HG02642 (cell line): ENCODE data around the gene VWA8.
"Not testable (repeated sequence)": the region's sequence is repeated elsewhere in the genome, so short reads cannot be mapped to it uniquely, and the experiment has no call there.

Source experiments
- ATAC-seq: cut with Tn5 transposase; IDR thresholded peaks from one replicate; pipeline ENCODE4 v1.9.1; 2021; ENCODE audit warnings: mild to moderate bottlenecking; ENCODE audit not compliant: unreplicated experiment, poor library complexity

The VWA8 gene

GRCh38 chr13:41864658-41865057 is 96.3 kb downstream of the VWA8 start:
- ATAC-seq, result no peak

DNA sequence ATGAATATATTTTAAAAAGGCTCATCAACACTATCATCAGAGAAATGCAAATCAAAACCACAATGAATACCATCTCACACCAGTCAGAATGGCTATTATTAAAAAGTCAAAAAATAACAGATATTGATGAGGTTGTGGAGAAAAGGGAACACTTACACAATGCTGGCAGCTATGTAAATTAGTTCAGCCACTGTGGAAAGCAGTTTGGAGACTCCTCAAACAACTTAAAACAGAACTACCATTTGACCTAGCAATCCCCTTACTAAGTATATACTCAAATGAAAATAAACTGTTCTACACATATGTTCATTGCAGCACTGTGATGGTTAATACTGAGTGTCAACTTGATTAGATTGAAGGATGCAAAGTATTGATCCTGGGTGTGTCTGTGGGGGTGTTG is 98.2 kb downstream of the VWA8 start:
- ATAC-seq, result not testable (repeated sequence)

- no peak for ATAC-seq
These were observed 101.3 kb downstream of the VWA8 start for GRCh38 chr13:41859565-41859964.

DNA sequence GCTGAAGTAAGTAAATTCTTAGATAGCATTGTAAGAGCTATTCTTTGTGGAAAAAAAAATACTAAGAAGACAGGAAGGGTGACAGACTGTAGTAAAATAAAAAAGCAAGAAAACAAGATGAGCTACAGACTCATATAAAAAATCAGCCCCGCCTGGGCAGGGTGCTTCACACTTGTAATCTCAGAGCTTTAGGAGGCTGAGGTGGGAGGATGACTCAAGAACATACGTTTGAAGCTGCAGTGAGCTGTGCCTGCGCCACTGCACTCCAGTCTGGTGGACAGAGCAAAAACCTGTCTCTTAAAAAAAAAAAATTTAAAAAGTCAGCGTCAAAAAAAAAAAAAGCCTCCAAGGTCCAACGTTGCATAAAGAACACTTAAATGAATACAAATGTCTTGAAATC is 102.1 kb downstream of the VWA8 start:
- ATAC-seq, result no peak

- ATAC-seq, result no peak
These were observed 106.2 kb downstream of the VWA8 start for GRCh38 chr13:41854758-41855157.

DNA sequence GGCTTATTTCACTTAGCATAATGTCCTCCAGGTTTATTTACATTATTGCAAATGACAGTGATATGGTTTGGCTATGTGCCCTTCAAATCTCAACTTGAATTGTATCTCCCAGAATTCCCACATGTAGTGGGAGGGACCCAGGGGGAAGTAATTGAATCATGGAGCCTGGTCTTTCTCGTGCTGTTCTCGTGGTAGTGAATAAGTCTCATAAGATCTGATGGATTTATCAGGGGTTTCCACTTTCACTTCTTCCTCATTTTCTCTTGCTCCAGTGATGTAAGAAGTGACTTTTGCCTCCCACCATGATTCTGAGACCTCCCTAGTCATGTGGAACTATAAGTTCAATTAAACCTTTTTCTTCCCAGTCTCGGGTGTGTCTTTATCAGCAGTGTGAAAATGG is 109.6 kb downstream of the VWA8 start:
- no peak for ATAC-seq

DNA sequence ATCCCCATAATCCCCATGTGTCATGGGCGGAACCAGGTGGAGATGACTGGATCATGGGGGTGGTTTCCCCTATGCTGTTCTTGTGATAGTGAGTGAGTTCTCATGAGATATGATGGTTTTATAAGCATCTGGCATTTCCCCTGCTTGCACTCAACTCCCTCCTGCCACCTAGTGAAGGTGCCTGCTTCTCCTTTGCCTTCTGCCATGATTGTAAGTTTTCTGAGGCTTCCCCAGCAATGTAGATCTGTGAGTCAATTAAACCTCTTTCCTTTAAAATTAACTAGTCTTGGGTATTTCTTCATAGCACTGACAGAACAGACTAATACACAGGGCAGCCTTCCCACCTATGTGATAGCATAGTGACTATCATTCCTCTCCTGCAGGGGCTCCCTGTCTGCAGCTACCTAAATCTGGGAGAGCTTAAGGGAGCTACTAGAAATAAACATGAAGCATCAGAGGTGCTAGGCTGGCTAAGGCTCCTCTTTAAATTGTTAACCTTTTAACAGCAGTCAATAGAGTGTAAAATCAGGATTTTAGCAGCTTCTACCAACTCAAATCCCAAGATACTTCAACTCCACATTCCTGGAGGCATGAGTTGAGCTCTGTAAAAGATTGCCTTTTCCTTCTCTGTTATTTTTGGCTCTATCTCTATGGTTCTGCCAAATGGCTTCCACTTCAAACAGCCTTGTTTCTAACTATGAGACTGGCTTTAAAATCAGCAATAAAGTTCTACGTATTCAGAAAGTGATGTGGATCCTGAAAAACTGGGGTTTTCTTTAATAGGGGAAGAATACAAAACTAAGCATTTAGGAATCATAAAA is 112.3 kb downstream of the VWA8 start:
- ATAC-seq, result no peak

- no peak for ATAC-seq
These were observed 113.7 kb downstream of the VWA8 start for GRCh38 chr13:41847216-41847615.

GRCh38 chr13:41842036-41842620 is 118.8 kb downstream of the VWA8 start:
- ATAC-seq, result no peak

- ATAC-seq, result no peak
These were observed 123.3 kb downstream of the VWA8 start for GRCh38 chr13:41837629-41838028.

DNA sequence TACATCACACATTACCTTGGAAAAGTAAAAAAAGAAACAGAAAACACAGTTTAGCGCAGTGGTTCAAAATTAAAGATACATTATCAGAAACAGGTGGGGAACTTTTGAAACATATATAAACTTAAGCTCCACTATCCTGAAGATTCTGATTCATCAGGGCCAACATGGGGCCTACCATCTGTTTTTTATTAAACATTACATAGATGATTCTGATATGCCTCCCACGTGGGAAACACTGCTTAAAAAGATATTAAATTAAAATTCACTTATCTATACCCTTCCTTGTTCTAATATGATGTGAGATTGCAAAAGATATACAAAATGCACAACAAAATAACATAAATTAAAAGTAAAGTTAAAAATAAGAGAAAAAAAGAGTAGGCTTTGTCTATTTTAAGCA is 125.0 kb downstream of the VWA8 start:
- no peak for ATAC-seq

GRCh38 chr13:41834697-41835096 is 126.2 kb downstream of the VWA8 start:
- ATAC-seq, result not testable (repeated sequence)

GRCh38 chr13:41833831-41834230 is 127.1 kb downstream of the VWA8 start:
- no peak for ATAC-seq

GRCh38 chr13:41833201-41833600 is 127.7 kb downstream of the VWA8 start:
- ATAC-seq, result no peak

DNA sequence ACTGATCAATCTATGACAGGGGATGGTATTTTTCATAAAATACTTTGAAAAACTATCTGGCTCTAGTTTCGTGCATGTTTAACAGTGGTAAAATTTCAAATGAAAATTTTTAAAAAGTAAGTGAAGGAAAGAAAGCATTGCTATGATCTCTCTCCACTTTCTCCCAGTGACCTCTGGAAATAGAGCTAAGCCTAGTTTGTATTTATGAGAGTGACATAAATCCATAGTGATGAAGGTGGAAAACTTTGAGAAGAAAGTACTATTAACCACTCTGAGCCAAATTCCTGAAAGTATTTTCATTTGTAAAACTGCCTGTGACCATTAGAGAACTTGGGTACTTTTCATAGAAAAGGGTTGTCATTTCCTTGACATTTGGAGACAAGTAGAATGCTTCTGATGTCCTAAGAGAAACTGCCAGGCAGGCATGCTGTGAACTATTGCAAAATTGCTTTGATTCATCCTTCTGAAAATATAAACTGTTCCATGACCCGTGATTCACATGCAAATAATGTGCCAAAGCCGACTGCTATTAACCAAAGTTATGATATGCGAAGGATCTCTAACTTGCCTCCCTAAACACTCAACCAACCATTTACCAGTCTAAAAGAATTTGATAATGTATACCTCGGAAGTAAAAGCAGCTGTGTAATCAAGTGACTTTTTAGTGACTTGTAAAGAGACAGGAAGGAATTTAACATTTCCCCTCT is 133.2 kb downstream of the VWA8 start:
- no peak for ATAC-seq

GRCh38 chr13:41825691-41826090 is 135.2 kb downstream of the VWA8 start:
- no peak for ATAC-seq

DNA sequence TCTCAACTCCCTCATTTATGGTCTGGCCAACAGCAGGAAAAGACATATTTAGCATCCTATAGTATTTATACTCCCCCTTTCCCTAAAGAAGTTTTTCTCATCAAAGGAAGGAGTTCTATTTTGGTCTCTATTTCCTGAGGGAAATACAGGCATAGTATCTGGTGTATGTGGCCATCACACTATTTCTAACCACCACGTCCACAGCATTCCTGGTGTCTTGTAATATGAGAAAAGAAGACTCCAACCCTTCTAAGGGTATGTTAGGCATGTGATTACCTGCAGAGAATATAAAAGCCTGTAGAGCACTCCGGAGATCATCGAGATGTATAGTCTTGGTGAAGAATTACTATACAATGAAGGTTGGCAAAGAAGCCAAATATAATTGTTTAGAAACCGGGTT is 137.4 kb downstream of the VWA8 start:
- ATAC-seq, result no peak

DNA sequence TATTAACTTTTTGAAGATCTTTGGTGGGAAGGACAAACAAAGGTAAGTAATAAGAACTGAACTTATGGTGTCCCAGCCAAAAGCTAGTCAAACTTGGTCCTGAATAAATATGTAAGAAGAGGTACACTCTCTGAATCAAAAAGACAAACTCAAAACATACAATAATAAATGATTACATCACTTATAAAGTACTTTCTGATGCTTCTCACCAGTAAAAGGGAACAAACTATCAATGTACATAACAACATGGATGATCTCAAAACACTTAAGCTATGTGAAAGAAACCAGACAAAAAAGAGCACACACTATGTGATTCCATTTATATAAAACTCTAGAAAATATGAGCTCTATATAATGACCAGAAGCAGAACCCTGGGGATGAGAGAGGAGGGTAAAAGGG is 138.3 kb downstream of the VWA8 start:
- ATAC-seq, result no peak

DNA sequence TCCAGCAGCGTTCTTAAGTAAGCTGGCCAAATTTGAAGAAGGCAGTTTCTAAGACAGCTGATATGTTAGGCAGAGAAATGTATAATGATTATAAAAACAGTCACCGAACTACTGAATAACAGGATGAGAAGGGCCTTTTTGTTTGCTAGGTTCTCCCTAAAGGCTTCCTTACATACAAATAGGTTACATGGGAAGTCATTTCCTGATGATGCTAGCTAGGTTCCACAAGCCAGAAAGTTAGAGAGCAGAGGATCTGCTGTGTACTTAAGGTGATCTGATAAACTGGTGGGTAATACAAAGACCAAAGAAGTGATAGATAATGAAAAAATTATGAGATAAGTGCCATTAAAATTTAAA is 139.7 kb downstream of the VWA8 start:
- ATAC-seq, result no peak

DNA sequence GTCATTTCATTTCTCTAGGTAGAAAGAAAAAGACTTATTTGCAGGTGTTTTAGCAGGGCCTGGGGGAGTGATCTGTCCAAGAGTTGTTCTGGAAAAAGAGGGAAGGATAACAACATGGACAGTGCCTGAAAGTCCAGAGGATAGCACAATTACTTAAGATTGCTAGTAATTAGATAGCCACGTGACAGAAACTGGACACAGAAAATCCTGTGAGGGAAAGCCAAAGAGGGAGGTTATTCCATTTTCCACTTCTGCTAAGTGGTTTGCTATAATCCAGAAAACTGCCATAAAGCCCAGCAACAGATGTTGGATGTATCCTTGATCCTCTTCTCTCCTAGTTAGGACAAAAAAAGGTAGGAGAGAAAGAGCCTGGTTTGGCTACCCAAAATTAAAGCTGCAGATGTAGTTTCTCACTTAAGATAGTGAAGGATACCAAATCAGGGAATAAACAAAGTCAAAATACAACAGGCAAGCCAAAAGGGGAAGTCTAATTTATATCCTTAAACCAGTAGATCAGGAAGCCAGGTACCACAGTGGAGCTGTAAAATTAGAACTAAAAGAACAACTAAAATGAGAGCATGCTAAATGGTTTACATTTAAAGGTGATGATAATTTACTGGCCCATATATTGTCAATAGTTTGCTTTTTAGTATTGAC is 140.2 kb downstream of the VWA8 start:
- no peak for ATAC-seq

- no peak for ATAC-seq
These were observed 144.9 kb downstream of the VWA8 start for GRCh38 chr13:41816057-41816456.
